Activated CD4-positive, alpha-beta memory T cell treated with anti-CD3 and anti-CD28 coated beads for 36 hours (primary cell): ENCODE measurements around the gene SH3BGRL3. TPM values are rescaled to one million over a fixed set of nuclear protein-coding genes. Genes with fewer than 3 reads are reported as not detected.
A peak's percentile ranks its signal among the peaks of the same experiment; 100 is the strongest.
"Not testable (repeated sequence)": the region's sequence is repeated elsewhere in the genome, so short reads cannot be mapped to it uniquely, and the experiment has no call there.

Experiments used
- CTCF ChIA-PET: fragments of 350-600 bp; sonication (Branson Sonifier 250); formaldehyde crosslinking; loops from one replicate; lab custom pipeline; 2021; ENCODE audit warnings: antibody characterized with exemption, inconsistent platforms; lab: Charles Lee
- POLR2A ChIA-PET: fragments of 350-600 bp; sonication (Branson Sonifier 250); formaldehyde crosslinking; loops from one replicate; lab custom pipeline; 2021; ENCODE audit warnings: antibody characterized with exemption; lab: Charles Lee
- DNase-seq: peaks from one replicate; pipeline ENCODE4 v3.0.0-alpha.2; 2020
- H3K27ac Mint-ChIP-seq: one replicate; pipeline ENCODE4 v1.8.0; 2021; ENCODE audit warnings: mixed read lengths
- H3K27me3 Mint-ChIP-seq: one replicate; pipeline ENCODE4 v1.8.0; 2021; ENCODE audit warnings: mixed read lengths
- H3K36me3 Mint-ChIP-seq: one replicate; pipeline ENCODE4 v1.8.0; 2021; ENCODE audit warnings: mixed read lengths
- H3K4me1 Mint-ChIP-seq: one replicate; pipeline ENCODE4 v1.8.0; 2021; ENCODE audit warnings: low read depth, mixed read lengths
- H3K4me3 Mint-ChIP-seq: one replicate; pipeline ENCODE4 v1.8.0; 2021; ENCODE audit warnings: mild to moderate bottlenecking, mixed read lengths
- H3K9me3 Mint-ChIP-seq: one replicate; pipeline ENCODE4 v1.8.0; 2021; ENCODE audit warnings: mixed read lengths
- intact Hi-C: fragments of 100-400 bp; cut with micrococcal nuclease; formaldehyde crosslinking; loops from one replicate; pipeline ENCODE4 v1.15.1; 2023
- total RNA-seq, 2 experiments: library from RNA; stranded (reverse); gene quantifications; one replicate each; pipeline ENCODE4 v1.2.3, GENCODE V29; 2021

Gene SH3BGRL3
- total RNA-seq, 2 experiments from 2014 or later: 305 to 320 TPM

GRCh38 chr1:26317612-26318337 lies 37.9 kb downstream of the SH3BGRL3 start, which contains the start of gene CD52:
TSS of gene CD52 (plus strand) at chr1:26317958. CDS start at chr1:26318018, 60 bp downstream.
- Mint-ChIP-seq H3K4me3 (peak within 1 kb of the TSS; percentile 91), H3K4me1 (peaks cover 63% of the 10 kb centered on the region), H3K27ac (peak within 1 kb of the TSS; percentile 91), H3K27me3 (no peaks in the 10 kb centered on the region), H3K9me3 (no peaks in the 10 kb centered on the region), H3K36me3 (peaks cover 23% of the 10 kb centered on the region)
- CTCF ChIA-PET: interaction anchor here (1.4 to 23.7 kb wide), 8 partner anchors 10 to 173 kb away, joined by 4 to 886 read pairs (median 13); partner anchors contain the start of genes C1orf232, CEP85, SH3BGRL3 and UBXN11
- POLR2A ChIA-PET: interaction anchor here (0.9 to 7.0 kb wide), 6 partner anchors 8 to 42 kb away, joined by 3 to 100 read pairs (median 25); partner anchors contain the start of genes SH3BGRL3 and UBXN11
- DNase-seq: peak; percentile 82
- intact Hi-C loops: loop anchor here (10.0 kb wide), 1 partner anchor 227 kb away; no protein-coding TSS in a partner anchor

- ChIA-PET POLR2A (interaction anchor here (0.9 to 7.0 kb wide), 7 partner anchors 9 to 84 kb away, joined by 3 to 100 read pairs (median 10); partner anchors contain the start of genes CEP85, SH3BGRL3 and UBXN11), CTCF (interaction anchor here (0.8 to 23.7 kb wide), 9 partner anchors 11 to 174 kb away, joined by 3 to 886 read pairs (median 12); partner anchors contain the start of genes C1orf232, CEP85, SH3BGRL3 and UBXN11)
- H3K9me3 Mint-ChIP-seq: no peaks in the 10 kb centered on the region
- H3K4me3 Mint-ChIP-seq: peak overlapping the region; percentile 91
- peak overlapping the region; percentile 91 for H3K27ac Mint-ChIP-seq
- no peaks in the 10 kb centered on the region for H3K27me3 Mint-ChIP-seq
- H3K4me1 Mint-ChIP-seq: peaks cover 59% of the 10 kb centered on the region
- DNase-seq: peak; percentile 82
- intact Hi-C loops: loop anchor here (1.0 to 10.0 kb wide), 2 partner anchors 10 to 226 kb away; no protein-coding TSS in a partner anchor
- H3K36me3 Mint-ChIP-seq: peaks cover 25% of the 10 kb centered on the region
These were observed 38.6 kb downstream of the SH3BGRL3 start for GRCh38 chr1:26318338-26319064.

GRCh38 chr1:26320896-26321295 lies 41.0 kb downstream of the SH3BGRL3 start:
- Mint-ChIP-seq H3K4me3 (peak overlapping the region; percentile 77), H3K4me1 (peaks cover 40% of the 10 kb centered on the region), H3K9me3 (no peaks in the 10 kb centered on the region), H3K27ac (peak overlapping the region; percentile 91), H3K36me3 (peaks cover 25% of the 10 kb centered on the region), H3K27me3 (no peaks in the 10 kb centered on the region)
- intact Hi-C loops: loop anchor here (1.0 to 5.0 kb wide), 7 partner anchors 33 to 214 kb away; partner anchors contain the start of genes C1orf232, CEP85 and ZNF593
- ChIA-PET POLR2A (interaction anchor here (1.3 to 6.0 kb wide), 5 partner anchors 13 to 45 kb away, joined by 3 to 40 read pairs (median 15); partner anchors contain the start of gene UBXN11), CTCF (interaction anchor here (0.6 to 23.7 kb wide), 19 partner anchors 10 to 182 kb away, joined by 3 to 886 read pairs (median 7); partner anchors contain the start of genes C1orf232, CEP85, SH3BGRL3 and UBXN11)
- DNase-seq: no peak

- intact Hi-C loops: loop anchor here (1.0 to 5.0 kb wide), 7 partner anchors 33 to 214 kb away; partner anchors contain the start of genes C1orf232, CEP85 and ZNF593
- DNase-seq: peak; percentile 97
- H3K9me3 Mint-ChIP-seq: no peaks in the 10 kb centered on the region
- H3K27ac Mint-ChIP-seq: peak overlapping the region; percentile 91
- peak overlapping the region; percentile 77 for H3K4me3 Mint-ChIP-seq
- peaks cover 34% of the 10 kb centered on the region for H3K4me1 Mint-ChIP-seq
- no peaks in the 10 kb centered on the region for H3K27me3 Mint-ChIP-seq
- ChIA-PET CTCF (interaction anchor here (0.6 to 23.7 kb wide), 38 partner anchors 10 to 206 kb away, joined by 3 to 886 read pairs (median 4); partner anchors contain the start of genes C1orf232, CEP85, DHDDS and SH3BGRL3), POLR2A (interaction anchor here (0.9 to 6.0 kb wide), 7 partner anchors 14 to 87 kb away, joined by 3 to 40 read pairs (median 6); partner anchors contain the start of genes CEP85, SH3BGRL3 and UBXN11)
- H3K36me3 Mint-ChIP-seq: peaks cover 25% of the 10 kb centered on the region
These were observed 41.6 kb downstream of the SH3BGRL3 start for GRCh38 chr1:26321315-26322041.

GRCh38 chr1:26322042-26322331 lies 42.1 kb downstream of the SH3BGRL3 start:
- Mint-ChIP-seq H3K4me3 (no peak overlapping the region), H3K9me3 (no peaks in the 10 kb centered on the region), H3K36me3 (peaks cover 25% of the 10 kb centered on the region), H3K27ac (peak overlapping the region; percentile 51), H3K27me3 (no peaks in the 10 kb centered on the region), H3K4me1 (peaks cover 31% of the 10 kb centered on the region)
- intact Hi-C loops: loop anchor here (5.0 kb wide), 2 partner anchors 155 to 215 kb away; partner anchors contain the start of genes C1orf232 and ZNF593
- no peak for DNase-seq
- CTCF ChIA-PET: interaction anchor here (0.6 to 23.7 kb wide), 36 partner anchors 9 to 206 kb away, joined by 3 to 886 read pairs (median 4); partner anchors contain the start of genes C1orf232, CEP85, DHDDS and SH3BGRL3
- POLR2A ChIA-PET: interaction anchor here (0.9 to 6.0 kb wide), 7 partner anchors 14 to 88 kb away, joined by 3 to 40 read pairs (median 6); partner anchors contain the start of genes CEP85, SH3BGRL3 and UBXN11

- H3K4me3 Mint-ChIP-seq: no peak overlapping the region
- H3K27me3 Mint-ChIP-seq: no peaks in the 10 kb centered on the region
- peaks cover 20% of the 10 kb centered on the region for H3K4me1 Mint-ChIP-seq
- H3K36me3 Mint-ChIP-seq: peaks cover 23% of the 10 kb centered on the region
- CTCF ChIA-PET: interaction anchor here (1.0 to 23.7 kb wide), 5 partner anchors 36 to 94 kb away, joined by 3 to 886 read pairs (median 12); partner anchors contain the start of genes CEP85 and SH3BGRL3
- POLR2A ChIA-PET: interaction anchor here (0.7 to 6.0 kb wide), 3 partner anchors 36 to 618 kb away, joined by 4 to 40 read pairs (median 5); no protein-coding TSS in a partner anchor
- intact Hi-C loops: loop anchor here (5.0 kb wide), 2 partner anchors 156 to 216 kb away; partner anchors contain the start of genes C1orf232 and ZNF593
- no peaks in the 10 kb centered on the region for H3K9me3 Mint-ChIP-seq
- DNase-seq: no peak
- H3K27ac Mint-ChIP-seq: no peak overlapping the region
These were observed 43.5 kb downstream of the SH3BGRL3 start for GRCh38 chr1:26323382-26323781.

- Mint-ChIP-seq H3K36me3 (peaks cover 20% of the 10 kb centered on the region), H3K4me1 (peaks cover 20% of the 10 kb centered on the region), H3K27me3 (no peaks in the 10 kb centered on the region), H3K4me3 (no peak overlapping the region), H3K27ac (peak overlapping the region; percentile 36), H3K9me3 (no peaks in the 10 kb centered on the region)
- CTCF ChIA-PET: interaction anchor here (1.1 to 23.7 kb wide), 2 partner anchors 45 to 91 kb away, joined by 5 to 886 read pairs; partner anchors contain the start of genes CEP85 and SH3BGRL3
- intact Hi-C loops: loop anchor here (5.0 kb wide), 2 partner anchors 157 to 217 kb away; partner anchors contain the start of genes C1orf232 and ZNF593
- no peak for DNase-seq
- POLR2A ChIA-PET: no interaction called here
These were observed 44.7 kb downstream of the SH3BGRL3 start for GRCh38 chr1:26324550-26324949.

- POLR2A ChIA-PET: no interaction called here
- CTCF ChIA-PET: interaction anchor here (23.7 kb wide), 1 partner anchor 48 kb away, joined by 886 read pairs; the partner anchor contains the start of gene SH3BGRL3
- DNase-seq: no peak
These were observed 48.1 kb downstream of the SH3BGRL3 start for GRCh38 chr1:26327956-26328362.

GRCh38 chr1:26328597-26328996 lies 48.7 kb downstream of the SH3BGRL3 start:
- no peaks in the 10 kb centered on the region for H3K27me3 Mint-ChIP-seq
- no peaks in the 10 kb centered on the region for H3K4me1 Mint-ChIP-seq
- no peak overlapping the region for H3K4me3 Mint-ChIP-seq
- ChIA-PET CTCF (no interaction called here), POLR2A (no interaction called here)
- intact Hi-C loops: no loop called here
- no peak overlapping the region for H3K27ac Mint-ChIP-seq
- H3K9me3 Mint-ChIP-seq: no peaks in the 10 kb centered on the region
- DNase-seq: no peak
- no peaks in the 10 kb centered on the region for H3K36me3 Mint-ChIP-seq

More at GRCh38 chr1:26327956-26328362, 48.1 kb downstream of the SH3BGRL3 start:
- Mint-ChIP-seq H3K4me1 (no peaks in the 10 kb centered on the region), H3K4me3 (no peak overlapping the region), H3K27ac (no peak overlapping the region), H3K36me3 (peaks cover under 1% of the 10 kb centered on the region), H3K27me3 (no peaks in the 10 kb centered on the region), H3K9me3 (no peaks in the 10 kb centered on the region)
- intact Hi-C loops: no loop called here

- POLR2A ChIA-PET, intact Hi-C loops, H3K9me3 Mint-ChIP-seq, DNase-seq, H3K4me1 Mint-ChIP-seq, H3K4me3 Mint-ChIP-seq, H3K27me3 Mint-ChIP-seq, H3K27ac Mint-ChIP-seq, H3K36me3 Mint-ChIP-seq: not testable (repeated sequence)
- CTCF ChIA-PET: interaction anchor here (0.8 to 1.6 kb wide), 2 partner anchors 88 to 95 kb away, joined by 3 to 4 read pairs; partner anchors contain the start of gene CEP85
These were observed 49.5 kb downstream of the SH3BGRL3 start for GRCh38 chr1:26329380-26329779.
